ENCODE data around the gene RERG. TPM values are rescaled to one million over a fixed set of nuclear protein-coding genes. Genes with fewer than 3 reads are reported as not detected.

The RERG gene
- total RNA-seq, 1 donor from 2014 or later: 1.2 TPM

DNA sequence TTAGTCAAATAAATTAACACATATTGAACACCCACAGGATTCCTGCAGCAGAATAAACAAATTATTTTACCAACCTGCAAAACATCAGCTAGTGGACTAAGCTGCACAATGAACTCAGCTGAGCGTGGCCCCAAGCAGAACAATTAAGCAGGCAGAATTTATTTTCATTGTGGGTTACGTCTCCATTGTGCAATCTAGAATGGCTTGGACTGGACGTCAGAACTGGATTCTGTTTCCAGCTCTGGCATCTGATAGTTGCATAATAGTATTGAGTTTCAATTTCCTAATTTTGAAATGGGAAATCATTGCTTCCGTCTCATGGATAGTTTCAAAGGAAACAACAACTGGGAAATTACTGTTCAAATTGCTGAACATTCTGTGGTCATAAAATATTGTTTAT, 35.5 kb upstream of the RERG start:
- Histone ChIP-seq H3K4me3 (ENCODE audit: low read depth, low read length) (no peak overlapping the region), H3K27me3 (ENCODE audit: control insufficient read depth, insufficient read depth, low read length) (no peaks in the 10 kb centered on the region), H3K36me3 (ENCODE audit: control insufficient read depth, insufficient read depth, low read length) (no peaks in the 10 kb centered on the region)
- no peak for DNase-seq (ENCODE audit: low read depth)
- TF ChIP-seq, protein P1, sequence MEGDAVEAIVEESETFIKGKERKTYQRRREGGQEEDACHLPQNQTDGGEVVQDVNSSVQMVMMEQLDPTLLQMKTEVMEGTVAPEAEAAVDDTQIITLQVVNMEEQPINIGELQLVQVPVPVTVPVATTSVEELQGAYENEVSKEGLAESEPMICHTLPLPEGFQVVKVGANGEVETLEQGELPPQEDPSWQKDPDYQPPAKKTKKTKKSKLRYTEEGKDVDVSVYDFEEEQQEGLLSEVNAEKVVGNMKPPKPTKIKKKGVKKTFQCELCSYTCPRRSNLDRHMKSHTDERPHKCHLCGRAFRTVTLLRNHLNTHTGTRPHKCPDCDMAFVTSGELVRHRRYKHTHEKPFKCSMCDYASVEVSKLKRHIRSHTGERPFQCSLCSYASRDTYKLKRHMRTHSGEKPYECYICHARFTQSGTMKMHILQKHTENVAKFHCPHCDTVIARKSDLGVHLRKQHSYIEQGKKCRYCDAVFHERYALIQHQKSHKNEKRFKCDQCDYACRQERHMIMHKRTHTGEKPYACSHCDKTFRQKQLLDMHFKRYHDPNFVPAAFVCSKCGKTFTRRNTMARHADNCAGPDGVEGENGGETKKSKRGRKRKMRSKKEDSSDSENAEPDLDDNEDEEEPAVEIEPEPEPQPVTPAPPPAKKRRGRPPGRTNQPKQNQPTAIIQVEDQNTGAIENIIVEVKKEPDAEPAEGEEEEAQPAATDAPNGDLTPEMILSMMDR (IDR thresholded peaks at IDR 0.05; ENCODE audit: insufficient read depth, low read length, poor library complexity, severe bottlenecking): no peak

DNA sequence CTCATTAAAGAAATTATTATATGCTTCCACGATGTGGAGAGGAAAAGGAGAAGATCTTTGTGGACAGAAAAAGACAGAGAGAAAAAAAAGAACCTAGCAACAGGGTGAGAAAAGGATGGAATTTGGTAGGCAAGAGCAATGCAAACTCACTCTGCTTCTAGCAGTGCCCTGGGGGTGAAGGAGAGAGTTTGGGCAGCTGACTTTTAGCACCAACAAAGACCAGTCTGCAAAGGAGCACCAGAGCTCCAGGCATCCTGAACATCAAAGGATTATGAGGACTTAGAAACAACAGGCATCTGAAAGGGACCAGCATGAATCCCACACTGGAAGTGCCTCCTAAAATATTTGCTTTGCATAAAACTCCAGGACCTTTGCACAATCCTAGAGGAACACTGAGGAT, 32.8 kb upstream of the RERG start:
- Histone ChIP-seq H3K27me3 (ENCODE audit: control insufficient read depth, insufficient read depth, low read length) (no peaks in the 10 kb centered on the region), H3K4me3 (ENCODE audit: low read depth, low read length) (no peak overlapping the region), H3K36me3 (ENCODE audit: control insufficient read depth, insufficient read depth, low read length) (no peaks in the 10 kb centered on the region)
- TF ChIP-seq, protein P1 (IDR thresholded peaks at IDR 0.05; ENCODE audit: insufficient read depth, low read length, poor library complexity, severe bottlenecking): no peak
- no peak for DNase-seq (ENCODE audit: low read depth)

DNA sequence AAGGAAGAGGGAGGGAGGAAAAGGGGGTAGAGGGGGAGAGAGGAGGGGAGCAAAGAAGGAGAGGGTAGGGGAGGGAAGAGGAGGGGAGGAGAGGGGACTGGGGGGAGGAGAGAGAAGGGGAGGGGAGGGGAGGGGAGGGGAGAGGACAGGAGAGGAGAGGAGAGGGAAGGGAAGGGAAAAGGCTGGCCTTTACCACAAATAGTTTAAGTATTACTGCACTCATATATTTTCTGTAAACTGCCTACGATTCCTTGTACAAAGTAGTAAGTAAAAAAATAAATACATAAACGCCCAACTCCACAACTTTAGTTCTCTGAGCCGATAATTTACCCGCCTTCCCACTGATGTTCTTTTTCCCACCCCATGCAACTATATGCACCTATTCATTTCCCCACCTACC, 23.7 kb upstream of the RERG start:
- no peak for DNase-seq (ENCODE audit: low read depth)
- H3K36me3 ChIP-seq (ENCODE audit: control insufficient read depth, insufficient read depth, low read length): no peaks in the 10 kb centered on the region
- no peak overlapping the region for H3K4me3 ChIP-seq (ENCODE audit: low read depth, low read length)
- no peaks in the 10 kb centered on the region for H3K27me3 ChIP-seq (ENCODE audit: control insufficient read depth, insufficient read depth, low read length)
- TF ChIP-seq, protein P1 (IDR thresholded peaks at IDR 0.05; ENCODE audit: insufficient read depth, low read length, poor library complexity, severe bottlenecking): no peak

DNA sequence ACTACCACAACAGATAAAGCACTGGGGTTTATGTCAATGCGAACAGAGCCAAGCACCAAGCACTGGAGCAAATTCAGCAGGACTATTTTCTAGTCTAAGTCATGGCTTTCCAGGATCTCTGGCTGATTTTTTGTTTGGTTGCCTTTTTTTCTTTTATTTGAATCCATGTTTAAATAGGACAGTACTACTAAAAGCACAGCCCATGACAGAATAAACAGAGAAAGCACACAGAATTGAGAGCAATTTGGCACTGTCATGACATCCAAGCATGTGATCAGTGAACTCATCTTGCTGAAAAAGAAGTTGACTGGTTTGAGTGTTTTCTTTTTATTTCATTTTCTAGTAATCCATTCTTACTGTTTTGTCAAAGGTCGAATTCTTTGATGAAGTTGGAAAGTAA, 23.1 kb upstream of the RERG start:
- no peak for DNase-seq (ENCODE audit: low read depth)
- Histone ChIP-seq H3K27me3 (ENCODE audit: control insufficient read depth, insufficient read depth, low read length) (no peaks in the 10 kb centered on the region), H3K4me3 (ENCODE audit: low read depth, low read length) (no peak overlapping the region), H3K36me3 (ENCODE audit: control insufficient read depth, insufficient read depth, low read length) (no peaks in the 10 kb centered on the region)
- TF ChIP-seq, protein P1 (IDR thresholded peaks at IDR 0.05; ENCODE audit: insufficient read depth, low read length, poor library complexity, severe bottlenecking): no peak

DNA sequence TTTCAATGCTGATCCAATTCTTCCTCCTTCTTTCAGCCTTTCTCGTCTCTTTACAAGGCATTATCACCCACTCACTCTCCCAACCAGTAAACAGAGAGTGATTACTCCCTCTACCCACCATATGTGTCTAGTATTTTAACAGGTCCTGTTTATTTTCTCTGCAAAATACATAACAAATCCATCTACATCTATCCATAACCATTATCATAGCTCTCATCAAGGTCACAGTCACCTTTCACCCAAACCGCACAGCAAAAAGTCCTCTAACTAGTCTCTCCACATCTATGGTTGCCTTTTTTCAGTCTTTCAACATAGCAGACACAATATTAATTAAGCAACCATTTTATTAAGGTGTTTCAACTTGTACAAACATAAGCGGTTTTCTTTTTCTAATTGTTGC, 21.9 kb upstream of the RERG start:
- Histone ChIP-seq H3K4me3 (ENCODE audit: low read depth, low read length) (no peak overlapping the region), H3K27me3 (ENCODE audit: control insufficient read depth, insufficient read depth, low read length) (no peaks in the 10 kb centered on the region), H3K36me3 (ENCODE audit: control insufficient read depth, insufficient read depth, low read length) (no peaks in the 10 kb centered on the region)
- DNase-seq (ENCODE audit: low read depth): no peak
- TF ChIP-seq, protein P1 (IDR thresholded peaks at IDR 0.05; ENCODE audit: insufficient read depth, low read length, poor library complexity, severe bottlenecking): no peak

DNA sequence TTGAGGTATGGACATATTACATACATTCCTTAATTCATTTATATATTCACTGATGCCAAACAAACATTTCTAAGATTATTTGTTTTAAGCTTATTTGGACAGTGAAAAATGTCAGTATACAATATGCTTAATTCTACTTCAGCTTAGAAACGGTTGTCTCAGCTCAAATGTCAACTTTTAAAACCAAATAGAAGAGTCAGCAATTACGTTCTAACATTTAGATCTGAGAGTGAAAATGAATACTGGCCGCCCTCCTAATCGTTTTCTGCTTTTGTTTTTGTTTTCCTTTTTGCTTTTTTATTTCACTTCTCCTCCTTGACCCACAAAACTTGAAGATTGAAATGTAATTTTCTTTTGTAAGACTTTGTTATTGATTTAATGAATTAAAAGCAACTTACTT, 19.7 kb upstream of the RERG start:
- TF ChIP-seq, protein P1 (IDR thresholded peaks at IDR 0.05; ENCODE audit: insufficient read depth, low read length, poor library complexity, severe bottlenecking): no peak
- DNase-seq (ENCODE audit: low read depth): no peak
- H3K36me3 ChIP-seq (ENCODE audit: control insufficient read depth, insufficient read depth, low read length): no peaks in the 10 kb centered on the region
- H3K27me3 ChIP-seq (ENCODE audit: control insufficient read depth, insufficient read depth, low read length): no peaks in the 10 kb centered on the region
- no peak overlapping the region for H3K4me3 ChIP-seq (ENCODE audit: low read depth, low read length)

Data from kidney epithelial cell (primary cell).